Inflammatory macrophage treated with lipopolysaccharide for 4 hours (primary cell): ENCODE measurements around the gene ZSCAN26.

Source experiments
- DNase-seq: peaks from one replicate; pipeline ENCODE4 v3.0.0-alpha.2; 2020

The ZSCAN26 gene

GRCh38 chr6:28323813-28324424, 57.0 kb downstream of the ZSCAN26 start:
- DNase-seq, result no peak

GRCh38 chr6:28326371-28326948, 59.5 kb downstream of the ZSCAN26 start:
- no peak for DNase-seq
